Activated naive CD4-positive, alpha-beta T cell treated with anti-CD3 and anti-CD28 coated beads for 36 hours (primary cell): Measurements from ENCODE around the gene CTTNBP2. TPM values are rescaled to one million over a fixed set of nuclear protein-coding genes. Genes with fewer than 3 reads are reported as not detected.
"Not testable (repeated sequence)": the region's sequence is repeated elsewhere in the genome, so short reads cannot be mapped to it uniquely, and the experiment has no call there.

Experiments used
- CTCF ChIA-PET: fragments of 350-600 bp; sonication (Branson Sonifier 250); formaldehyde crosslinking; loops from one replicate; lab custom pipeline; 2021; ENCODE audit warnings: antibody characterized with exemption; lab: Charles Lee
- DNase-seq: peaks from one replicate; pipeline ENCODE4 v3.0.0-alpha.2; 2020
- H3K27ac Mint-ChIP-seq: one replicate; pipeline ENCODE4 v1.8.0; 2021; ENCODE audit warnings: mild to moderate bottlenecking, mixed read lengths
- H3K27me3 Mint-ChIP-seq: one replicate; pipeline ENCODE4 v1.8.0; 2021; ENCODE audit warnings: low read depth, mixed read lengths
- H3K36me3 Mint-ChIP-seq: one replicate; pipeline ENCODE4 v1.8.0; 2021; ENCODE audit warnings: low read depth, mixed read lengths
- H3K4me1 Mint-ChIP-seq: one replicate; pipeline ENCODE4 v1.8.0; 2021; ENCODE audit warnings: low read depth, mixed read lengths
- H3K4me3 Mint-ChIP-seq: one replicate; pipeline ENCODE4 v1.8.0; 2021; ENCODE audit warnings: mild to moderate bottlenecking, moderate library complexity, mixed read lengths
- H3K9me3 Mint-ChIP-seq: one replicate; pipeline ENCODE4 v1.8.0; 2021; ENCODE audit warnings: mixed read lengths
- intact Hi-C: fragments of 100-400 bp; cut with micrococcal nuclease; formaldehyde crosslinking; loops from one replicate; pipeline ENCODE4 v1.15.1; 2023
- total RNA-seq, 2 experiments: library from RNA; stranded (reverse); gene quantifications; one replicate each; pipeline ENCODE4 v1.2.3, GENCODE V29; 2021

Gene CTTNBP2
- total RNA-seq, 2 experiments from 2014 or later: not detected

- intact Hi-C loops: no loop called here
- H3K27ac Mint-ChIP-seq: no peak overlapping the region
- H3K27me3 Mint-ChIP-seq: no peaks in the 10 kb centered on the region
- CTCF ChIA-PET: no interaction called here
- DNase-seq: no peak
- no peaks in the 10 kb centered on the region for H3K36me3 Mint-ChIP-seq
- H3K4me1 Mint-ChIP-seq: no peaks in the 10 kb centered on the region
- H3K9me3 Mint-ChIP-seq: no peaks in the 10 kb centered on the region
- no peak overlapping the region for H3K4me3 Mint-ChIP-seq
Observed at GRCh38 chr7:117711556-117711955, 161.7 kb downstream of the CTTNBP2 start.

GRCh38 chr7:117708173-117708572 is 165.1 kb downstream of the CTTNBP2 start:
- H3K4me3 Mint-ChIP-seq, H3K27ac Mint-ChIP-seq, H3K36me3 Mint-ChIP-seq, DNase-seq, H3K4me1 Mint-ChIP-seq, H3K27me3 Mint-ChIP-seq, H3K9me3 Mint-ChIP-seq, intact Hi-C loops, CTCF ChIA-PET: not testable (repeated sequence)

- Mint-ChIP-seq H3K27me3 (no peaks in the 10 kb centered on the region), H3K4me1 (no peaks in the 10 kb centered on the region), H3K4me3 (no peak overlapping the region), H3K36me3 (no peaks in the 10 kb centered on the region), H3K27ac (no peak overlapping the region), H3K9me3 (no peaks in the 10 kb centered on the region)
- DNase-seq: no peak
- CTCF ChIA-PET: no interaction called here
- intact Hi-C loops: no loop called here
Observed at GRCh38 chr7:117707080-117707479, 166.2 kb downstream of the CTTNBP2 start.

- Mint-ChIP-seq H3K36me3 (no peaks in the 10 kb centered on the region), H3K9me3 (no peaks in the 10 kb centered on the region), H3K27ac (no peak overlapping the region), H3K4me1 (no peaks in the 10 kb centered on the region), H3K4me3 (no peak overlapping the region), H3K27me3 (no peaks in the 10 kb centered on the region)
- DNase-seq: no peak
- intact Hi-C loops: no loop called here
- CTCF ChIA-PET: no interaction called here
Observed at GRCh38 chr7:117706210-117706609, 167.0 kb downstream of the CTTNBP2 start.

GRCh38 chr7:117705630-117706029 is 167.6 kb downstream of the CTTNBP2 start:
- Mint-ChIP-seq H3K27ac (no peak overlapping the region), H3K4me3 (no peak overlapping the region), H3K27me3 (no peaks in the 10 kb centered on the region), H3K9me3 (no peaks in the 10 kb centered on the region), H3K36me3 (no peaks in the 10 kb centered on the region), H3K4me1 (no peaks in the 10 kb centered on the region)
- DNase-seq: no peak
- intact Hi-C loops: no loop called here
- CTCF ChIA-PET: no interaction called here

GRCh38 chr7:117704063-117704462 is 169.2 kb downstream of the CTTNBP2 start:
- Mint-ChIP-seq H3K4me3 (no peak overlapping the region), H3K4me1 (no peaks in the 10 kb centered on the region), H3K27me3 (no peaks in the 10 kb centered on the region), H3K36me3 (no peaks in the 10 kb centered on the region), H3K27ac (no peak overlapping the region), H3K9me3 (no peaks in the 10 kb centered on the region)
- intact Hi-C loops: no loop called here
- no peak for DNase-seq
- CTCF ChIA-PET: no interaction called here

GRCh38 chr7:117698018-117698417 is 175.2 kb downstream of the CTTNBP2 start:
- Mint-ChIP-seq H3K27me3 (no peaks in the 10 kb centered on the region), H3K27ac (no peak overlapping the region), H3K4me1 (no peaks in the 10 kb centered on the region), H3K4me3 (no peak overlapping the region), H3K9me3 (no peaks in the 10 kb centered on the region), H3K36me3 (no peaks in the 10 kb centered on the region)
- no peak for DNase-seq
- CTCF ChIA-PET: no interaction called here
- intact Hi-C loops: no loop called here

- H3K9me3 Mint-ChIP-seq: no peaks in the 10 kb centered on the region
- no peak overlapping the region for H3K4me3 Mint-ChIP-seq
- no peaks in the 10 kb centered on the region for H3K36me3 Mint-ChIP-seq
- H3K27ac Mint-ChIP-seq: no peak overlapping the region
- H3K27me3 Mint-ChIP-seq: peaks cover 9% of the 10 kb centered on the region
- intact Hi-C loops: no loop called here
- DNase-seq: no peak
- no peaks in the 10 kb centered on the region for H3K4me1 Mint-ChIP-seq
- CTCF ChIA-PET: no interaction called here
Observed at GRCh38 chr7:117692338-117692737, 180.9 kb downstream of the CTTNBP2 start.

GRCh38 chr7:117690147-117690546 is 183.1 kb downstream of the CTTNBP2 start:
- no peaks in the 10 kb centered on the region for H3K9me3 Mint-ChIP-seq
- H3K27me3 Mint-ChIP-seq: peaks cover 9% of the 10 kb centered on the region
- CTCF ChIA-PET: no interaction called here

GRCh38 chr7:117689406-117689805 is 183.8 kb downstream of the CTTNBP2 start:
- H3K27me3 Mint-ChIP-seq: peaks cover 9% of the 10 kb centered on the region

More at GRCh38 chr7:117690147-117690546, 183.1 kb downstream of the CTTNBP2 start:
- DNase-seq: no peak
- no peaks in the 10 kb centered on the region for H3K36me3 Mint-ChIP-seq
- intact Hi-C loops: no loop called here
- H3K4me1 Mint-ChIP-seq: no peaks in the 10 kb centered on the region
- no peak overlapping the region for H3K4me3 Mint-ChIP-seq
- H3K27ac Mint-ChIP-seq: no peak overlapping the region

GRCh38 chr7:117688126-117688525 is 185.1 kb downstream of the CTTNBP2 start:
- CTCF ChIA-PET: no interaction called here
- Mint-ChIP-seq H3K4me3 (no peak overlapping the region), H3K4me1 (no peaks in the 10 kb centered on the region), H3K9me3 (no peaks in the 10 kb centered on the region), H3K27me3 (peaks cover 9% of the 10 kb centered on the region), H3K27ac (no peak overlapping the region), H3K36me3 (no peaks in the 10 kb centered on the region)
- no peak for DNase-seq
- intact Hi-C loops: no loop called here

More at GRCh38 chr7:117689406-117689805, 183.8 kb downstream of the CTTNBP2 start:
- intact Hi-C loops: no loop called here
- no peak for DNase-seq
- Mint-ChIP-seq H3K4me1 (no peaks in the 10 kb centered on the region), H3K9me3 (no peaks in the 10 kb centered on the region), H3K4me3 (no peak overlapping the region), H3K27ac (no peak overlapping the region), H3K36me3 (no peaks in the 10 kb centered on the region)
- CTCF ChIA-PET: no interaction called here

- H3K9me3 Mint-ChIP-seq: no peaks in the 10 kb centered on the region
- H3K36me3 Mint-ChIP-seq: no peaks in the 10 kb centered on the region
- CTCF ChIA-PET: interaction anchor here (0.7 kb wide), 1 partner anchor 307 kb away, joined by 3 read pairs; no protein-coding TSS in a partner anchor
- H3K4me1 Mint-ChIP-seq: no peaks in the 10 kb centered on the region
- H3K27ac Mint-ChIP-seq: no peak overlapping the region
- DNase-seq: no peak
- no peak overlapping the region for H3K4me3 Mint-ChIP-seq
- intact Hi-C loops: no loop called here
- peaks cover 6% of the 10 kb centered on the region for H3K27me3 Mint-ChIP-seq
Observed at GRCh38 chr7:117686311-117686935, 186.8 kb downstream of the CTTNBP2 start.

GRCh38 chr7:117685795-117686194 is 187.4 kb downstream of the CTTNBP2 start:
- intact Hi-C loops: no loop called here
- Mint-ChIP-seq H3K4me3 (no peak overlapping the region), H3K9me3 (no peaks in the 10 kb centered on the region), H3K4me1 (no peaks in the 10 kb centered on the region), H3K36me3 (no peaks in the 10 kb centered on the region), H3K27me3 (peaks cover 6% of the 10 kb centered on the region), H3K27ac (no peak overlapping the region)
- CTCF ChIA-PET: interaction anchor here (0.7 kb wide), 1 partner anchor 308 kb away, joined by 3 read pairs; no protein-coding TSS in a partner anchor
- no peak for DNase-seq
